Keratinocyte (primary cell): ENCODE data around the gene ANAPC10.

Source experiments
- CTCF ChIP-seq, 3 experiments: IDR thresholded peaks in 1 of 3; conservative IDR thresholded peaks in 1 of 3; optimal IDR thresholded peaks in 1 of 3; 2 replicates in 2 of 3; 3 replicates in 1 of 3; pipeline versions ENCODE3 to v1.5.1; 2011; ENCODE audit warnings: low read length in 3 of 3, mild to moderate bottlenecking in 3 of 3, moderate library complexity in 2 of 3, control low read depth in 1 of 3, inconsistent platforms in 1 of 3; ENCODE audit not compliant: insufficient read depth in 2 of 3; ENCODE audit errors: extremely low read depth in 1 of 3
- EZH2 ChIP-seq: IDR thresholded peaks from one replicate; pipeline ENCODE4 v1.6.1; 2012; ENCODE audit warnings: inconsistent platforms, mild to moderate bottlenecking, low read length, moderate library complexity

DNA sequence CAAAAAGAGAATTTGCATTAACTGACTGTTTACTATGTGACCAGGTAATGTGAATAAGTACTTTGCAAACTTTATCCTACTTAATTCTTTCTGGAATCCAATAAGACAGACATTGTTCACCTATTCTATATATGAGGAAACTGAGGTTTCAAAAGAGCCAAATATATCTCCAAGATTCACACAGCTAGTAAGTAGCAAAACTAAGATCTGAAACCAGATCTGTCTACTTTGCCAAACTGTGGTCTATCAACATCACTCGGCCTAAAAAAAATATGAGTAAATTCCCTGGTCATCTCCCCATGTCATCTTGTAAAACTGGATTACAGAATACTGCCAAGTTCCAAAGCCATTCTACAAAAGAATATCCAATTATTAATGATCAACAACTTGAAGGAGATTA lies 52.8 kb downstream of the ANAPC10 start:
- TF ChIP-seq CTCF (optimal IDR thresholded peaks at IDR 0.05 in 1 of 3, IDR thresholded peaks at IDR 0.05 in 1 of 3, conservative IDR thresholded peaks at IDR 0.05 in 1 of 3; ENCODE audit: extremely low read depth in 1 of 3, insufficient read depth in 2 of 3, low read length in 3 of 3) (no peak), EZH2 (no peak)
